ENCODE data around the gene SULT2B1. TPM values are rescaled to one million over a fixed set of nuclear protein-coding genes. Genes with fewer than 3 reads are reported as not detected.
"Not testable (repeated sequence)": the region's sequence is repeated elsewhere in the genome, so short reads cannot be mapped to it uniquely, and the experiment has no call there.

SULT2B1 gene
- polyA plus RNA-seq, 2 of the 4 experiments (the other 2 are of a cell fraction) = 22.2 to 34.3 TPM

GRCh38 chr19:48519426-48519825 lies 32.5 kb upstream of the SULT2B1 start:
- H3K27ac ChIP-seq = peak overlapping the region in 1 of 2 experiments; percentile 2; a peak in 1 of 6 replicates
- H3K4me2 ChIP-seq; ATAC-seq; POLR2A ChIA-PET; DNase-seq (ENCODE audit: low read depth in 1 of 2, low spot score in 1 of 2); H3K4me3 ChIP-seq; H3K9me3 ChIP-seq; FAIRE-seq; TF ChIP-seq FOSL2 (IDR thresholded peaks at IDR 0.05): not testable (repeated sequence)
- CTCF ChIA-PET = interaction anchor here (0.8 to 10.2 kb wide), 9 partner anchors 9 to 199 kb away, joined by 3 to 101 read pairs (median 5); no protein-coding TSS in a partner anchor
- 68% methylated on average over 4 of the region's 4 CpGs for WGBS (ENCODE audit: missing lambda C conversion rate)
- peak; percentile 78 for TF ChIP-seq FOSL2 (CRISPR knock-in tag; IDR thresholded peaks at IDR 0.05)
- peaks cover 14% of the 10 kb centered on the region for H3K4me1 ChIP-seq

GRCh38 chr19:48520134-48520533 lies 31.8 kb upstream of the SULT2B1 start:
- ATAC-seq (no peak), FAIRE-seq (no peak), DNase-seq (ENCODE audit: low read depth in 1 of 2, low spot score in 1 of 2) (no peak)
- 91% methylated on average over 4 of the region's 4 CpGs for WGBS (ENCODE audit: missing lambda C conversion rate)
- CTCF ChIA-PET = interaction anchor here (0.8 to 10.2 kb wide), 8 partner anchors 9 to 66 kb away, joined by 3 to 101 read pairs (median 5); no protein-coding TSS in a partner anchor
- TF ChIP-seq SMC3 (IDR thresholded peaks at IDR 0.05) (no peak), TFCP2L1 (CRISPR knock-in tag; IDR thresholded peaks at IDR 0.05) (no peak), MYC (IDR thresholded peaks at IDR 0.05; ENCODE audit: borderline replicate concordance, low read length) (no peak), RNF2 (IDR thresholded peaks at IDR 0.05; ENCODE audit: borderline replicate concordance, low read depth) (no peak), NR3C1 (IDR thresholded peaks at IDR 0.05) (no peak), JUN (IDR thresholded peaks at IDR 0.05) (no peak), NFE2L2 (conservative IDR thresholded peaks at IDR 0.05; ENCODE audit: low read length) (no peak)
- TF ChIP-seq, protein P1, sequence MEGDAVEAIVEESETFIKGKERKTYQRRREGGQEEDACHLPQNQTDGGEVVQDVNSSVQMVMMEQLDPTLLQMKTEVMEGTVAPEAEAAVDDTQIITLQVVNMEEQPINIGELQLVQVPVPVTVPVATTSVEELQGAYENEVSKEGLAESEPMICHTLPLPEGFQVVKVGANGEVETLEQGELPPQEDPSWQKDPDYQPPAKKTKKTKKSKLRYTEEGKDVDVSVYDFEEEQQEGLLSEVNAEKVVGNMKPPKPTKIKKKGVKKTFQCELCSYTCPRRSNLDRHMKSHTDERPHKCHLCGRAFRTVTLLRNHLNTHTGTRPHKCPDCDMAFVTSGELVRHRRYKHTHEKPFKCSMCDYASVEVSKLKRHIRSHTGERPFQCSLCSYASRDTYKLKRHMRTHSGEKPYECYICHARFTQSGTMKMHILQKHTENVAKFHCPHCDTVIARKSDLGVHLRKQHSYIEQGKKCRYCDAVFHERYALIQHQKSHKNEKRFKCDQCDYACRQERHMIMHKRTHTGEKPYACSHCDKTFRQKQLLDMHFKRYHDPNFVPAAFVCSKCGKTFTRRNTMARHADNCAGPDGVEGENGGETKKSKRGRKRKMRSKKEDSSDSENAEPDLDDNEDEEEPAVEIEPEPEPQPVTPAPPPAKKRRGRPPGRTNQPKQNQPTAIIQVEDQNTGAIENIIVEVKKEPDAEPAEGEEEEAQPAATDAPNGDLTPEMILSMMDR (IDR thresholded peaks at IDR 0.05) = no peak
- TF ChIP-seq, protein P2, sequence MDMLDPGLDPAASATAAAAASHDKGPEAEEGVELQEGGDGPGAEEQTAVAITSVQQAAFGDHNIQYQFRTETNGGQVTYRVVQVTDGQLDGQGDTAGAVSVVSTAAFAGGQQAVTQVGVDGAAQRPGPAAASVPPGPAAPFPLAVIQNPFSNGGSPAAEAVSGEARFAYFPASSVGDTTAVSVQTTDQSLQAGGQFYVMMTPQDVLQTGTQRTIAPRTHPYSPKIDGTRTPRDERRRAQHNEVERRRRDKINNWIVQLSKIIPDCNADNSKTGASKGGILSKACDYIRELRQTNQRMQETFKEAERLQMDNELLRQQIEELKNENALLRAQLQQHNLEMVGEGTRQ (IDR thresholded peaks at IDR 0.05) = no peak
- Histone ChIP-seq H3K27ac (peak overlapping the region in 1 of 2 experiments; percentile 2; a peak in 1 of 6 replicates), H3K4me1 (peaks cover 14% of the 10 kb centered on the region), H3K4me2 (no peak overlapping the region), H3K9me3 (peaks cover 11% of the 10 kb centered on the region), H3K4me3 (no peak overlapping the region)
- POLR2A ChIA-PET = no interaction called here

- no peak for FAIRE-seq
- TF ChIP-seq EHF (CRISPR knock-in tag; IDR thresholded peaks at IDR 0.05) (no peak), ELK1 (IDR thresholded peaks at IDR 0.05; ENCODE audit: low read depth, low read length) (no peak), HEYL (CRISPR knock-in tag; IDR thresholded peaks at IDR 0.05) (no peak)
- Histone ChIP-seq H3K9me3 (peaks cover 46% of the 10 kb centered on the region), H3K4me3 (no peak overlapping the region), H3K4me1 (peaks cover 6% of the 10 kb centered on the region), H3K27ac (no peak overlapping the region), H3K4me2 (no peak overlapping the region)
- DNase-seq (ENCODE audit: low read depth in 1 of 2, low spot score in 1 of 2) = no peak
- ChIA-PET POLR2A (interaction anchor here (1.2 kb wide), 1 partner anchor 44 kb away, joined by 5 read pairs; no protein-coding TSS in a partner anchor), CTCF (interaction anchor here (1.0 to 3.0 kb wide), 6 partner anchors 10 to 60 kb away, joined by 3 to 11 read pairs (median 9); partner anchors contain the start of gene SULT2B1)
- WGBS (ENCODE audit: missing lambda C conversion rate) = 18% methylated on average over 2 of the region's 2 CpGs
- ATAC-seq = no peak
Measured at GRCh38 chr19:48524221-48524620, 27.8 kb upstream of the SULT2B1 start.

DNA sequence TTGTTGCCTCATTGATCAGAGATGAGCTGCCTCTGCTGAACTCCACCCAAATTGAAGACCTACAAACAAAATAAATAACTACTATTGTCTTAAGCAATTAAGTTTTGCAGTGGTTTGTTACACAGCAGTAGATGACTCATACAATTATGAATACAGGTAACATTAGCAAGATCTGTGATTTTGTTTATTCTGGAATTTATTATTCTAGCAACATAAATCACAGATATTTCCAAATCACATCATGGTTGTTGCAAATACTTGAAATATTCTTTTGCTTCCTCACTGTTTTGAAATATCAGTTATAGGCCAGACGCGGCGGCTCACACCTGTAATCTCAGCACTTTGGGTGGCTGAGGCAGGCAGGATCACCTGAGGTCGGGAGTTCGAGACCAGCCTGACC lies 27.2 kb upstream of the SULT2B1 start:
- POLR2A ChIA-PET = no interaction called here
- Histone ChIP-seq H3K4me2 (no peak overlapping the region), H3K4me1 (peaks cover 1% of the 10 kb centered on the region), H3K27ac (no peak overlapping the region), H3K4me3 (no peak overlapping the region), H3K9me3 (peaks cover 49% of the 10 kb centered on the region)
- ATAC-seq = no peak
- 87% methylated on average over 5 of the region's 5 CpGs for WGBS (ENCODE audit: missing lambda C conversion rate)
- TF ChIP-seq MAFK (IDR thresholded peaks at IDR 0.05; ENCODE audit: partially characterized antibody) = no peak
- no peak for TF ChIP-seq TFCP2L1 (CRISPR knock-in tag; IDR thresholded peaks at IDR 0.05)
- no peak for TF ChIP-seq NFE2L2 (conservative IDR thresholded peaks at IDR 0.05; ENCODE audit: low read length)
- no peak for TF ChIP-seq HDAC2 (IDR thresholded peaks at IDR 0.05)
- TF ChIP-seq FOSL2 (IDR thresholded peaks at IDR 0.05) = no peak
- TF ChIP-seq FOSL2 (CRISPR knock-in tag; IDR thresholded peaks at IDR 0.05) = peak; percentile 64
- no peak for TF ChIP-seq ZFP36 (IDR thresholded peaks at IDR 0.05; ENCODE audit: borderline replicate concordance, partially characterized antibody)
- TF ChIP-seq, protein P3, sequence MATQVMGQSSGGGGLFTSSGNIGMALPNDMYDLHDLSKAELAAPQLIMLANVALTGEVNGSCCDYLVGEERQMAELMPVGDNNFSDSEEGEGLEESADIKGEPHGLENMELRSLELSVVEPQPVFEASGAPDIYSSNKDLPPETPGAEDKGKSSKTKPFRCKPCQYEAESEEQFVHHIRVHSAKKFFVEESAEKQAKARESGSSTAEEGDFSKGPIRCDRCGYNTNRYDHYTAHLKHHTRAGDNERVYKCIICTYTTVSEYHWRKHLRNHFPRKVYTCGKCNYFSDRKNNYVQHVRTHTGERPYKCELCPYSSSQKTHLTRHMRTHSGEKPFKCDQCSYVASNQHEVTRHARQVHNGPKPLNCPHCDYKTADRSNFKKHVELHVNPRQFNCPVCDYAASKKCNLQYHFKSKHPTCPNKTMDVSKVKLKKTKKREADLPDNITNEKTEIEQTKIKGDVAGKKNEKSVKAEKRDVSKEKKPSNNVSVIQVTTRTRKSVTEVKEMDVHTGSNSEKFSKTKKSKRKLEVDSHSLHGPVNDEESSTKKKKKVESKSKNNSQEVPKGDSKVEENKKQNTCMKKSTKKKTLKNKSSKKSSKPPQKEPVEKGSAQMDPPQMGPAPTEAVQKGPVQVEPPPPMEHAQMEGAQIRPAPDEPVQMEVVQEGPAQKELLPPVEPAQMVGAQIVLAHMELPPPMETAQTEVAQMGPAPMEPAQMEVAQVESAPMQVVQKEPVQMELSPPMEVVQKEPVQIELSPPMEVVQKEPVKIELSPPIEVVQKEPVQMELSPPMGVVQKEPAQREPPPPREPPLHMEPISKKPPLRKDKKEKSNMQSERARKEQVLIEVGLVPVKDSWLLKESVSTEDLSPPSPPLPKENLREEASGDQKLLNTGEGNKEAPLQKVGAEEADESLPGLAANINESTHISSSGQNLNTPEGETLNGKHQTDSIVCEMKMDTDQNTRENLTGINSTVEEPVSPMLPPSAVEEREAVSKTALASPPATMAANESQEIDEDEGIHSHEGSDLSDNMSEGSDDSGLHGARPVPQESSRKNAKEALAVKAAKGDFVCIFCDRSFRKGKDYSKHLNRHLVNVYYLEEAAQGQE (IDR thresholded peaks at IDR 0.05) = no peak
- TF ChIP-seq CEBPB (IDR thresholded peaks at IDR 0.05) = no peak
- FAIRE-seq = no peak
- CTCF ChIA-PET = interaction anchor here (1.0 to 3.0 kb wide), 4 partner anchors 11 to 59 kb away, joined by 3 to 11 read pairs (median 9); no protein-coding TSS in a partner anchor
- DNase-seq (ENCODE audit: low read depth in 1 of 2, low spot score in 1 of 2) = no peak

Data from A549 (cell line).